AG04449 (cell line): Measurements from ENCODE around the gene WTAP.
"Not testable (repeated sequence)": the region's sequence is repeated elsewhere in the genome, so short reads cannot be mapped to it uniquely, and the experiment has no call there.

Experiments
- CTCF ChIA-PET: fragments of 350-600 bp; formaldehyde crosslinking; extraction: SDS; loops from one replicate; lab custom pipeline; 2021; ENCODE audit warnings: antibody characterized with exemption; lab: Yijun Ruan, JAX
- POLR2A ChIA-PET: fragments of 400-600, 350-600 bp; formaldehyde crosslinking; extraction: SDS; loops from one replicate; lab custom pipeline; 2020; ENCODE audit warnings: antibody characterized with exemption, inconsistent platforms; lab: Yijun Ruan, JAX
- DNase-seq: peaks from one replicate; pipeline ENCODE4 v3.0.0-alpha.2; 2010; ENCODE audit warnings: low read depth, low spot score
- H3K4me3 ChIP-seq: 2 replicates; pipeline ENCODE4 v1.5.1; 2011; ENCODE audit warnings: low read depth, mild to moderate bottlenecking, control low read depth, low read length
- TF ChIP-seq, protein P1 (sequence below): IDR thresholded peaks from one replicate; pipeline ENCODE4 v1.5.1; 2011; ENCODE audit warnings: mild to moderate bottlenecking, moderate library complexity, low read length, control low read depth, inconsistent platforms; ENCODE audit not compliant: insufficient read depth; ENCODE audit errors: missing control alignments

Gene WTAP

DNA sequence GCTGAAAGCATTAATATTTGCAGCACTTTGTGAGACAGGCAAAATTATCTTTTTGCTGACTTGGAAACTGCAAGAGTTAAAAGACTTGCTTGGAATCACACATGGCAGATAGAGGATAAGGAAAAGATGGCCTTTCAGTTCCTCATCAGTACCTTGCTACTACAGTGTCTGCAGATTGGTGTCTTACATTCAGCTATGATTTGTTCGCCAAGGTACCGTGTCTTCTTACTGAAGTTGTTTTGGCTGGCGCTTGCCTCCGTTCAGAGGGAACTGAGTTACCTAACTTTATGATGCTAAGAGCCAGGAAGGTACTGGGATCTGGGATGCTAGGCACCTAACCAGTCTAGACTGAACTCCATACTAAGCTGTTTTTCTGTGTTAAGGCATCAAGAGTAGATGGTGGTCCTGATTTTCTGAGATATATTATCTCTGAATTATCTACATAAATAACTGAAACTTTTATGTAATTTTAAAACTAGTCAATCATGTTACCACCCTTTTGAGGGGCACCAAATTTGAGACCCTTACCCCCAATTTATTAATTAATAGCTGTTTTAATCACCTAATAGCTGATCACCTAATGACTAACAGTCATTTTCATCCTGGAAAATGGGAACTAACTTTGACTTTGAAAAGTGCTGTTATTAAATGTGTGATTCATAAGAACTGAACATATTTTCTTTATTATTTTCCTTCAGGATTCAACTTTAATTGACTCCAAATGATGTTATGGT, 2.5 kb downstream of the WTAP start:
- POLR2A ChIA-PET = interaction anchor here (1.2 kb wide), 1 partner anchor 60 kb away, joined by 5 read pairs; the partner anchor contains the start of gene TCP1
- TF ChIP-seq, protein P1, sequence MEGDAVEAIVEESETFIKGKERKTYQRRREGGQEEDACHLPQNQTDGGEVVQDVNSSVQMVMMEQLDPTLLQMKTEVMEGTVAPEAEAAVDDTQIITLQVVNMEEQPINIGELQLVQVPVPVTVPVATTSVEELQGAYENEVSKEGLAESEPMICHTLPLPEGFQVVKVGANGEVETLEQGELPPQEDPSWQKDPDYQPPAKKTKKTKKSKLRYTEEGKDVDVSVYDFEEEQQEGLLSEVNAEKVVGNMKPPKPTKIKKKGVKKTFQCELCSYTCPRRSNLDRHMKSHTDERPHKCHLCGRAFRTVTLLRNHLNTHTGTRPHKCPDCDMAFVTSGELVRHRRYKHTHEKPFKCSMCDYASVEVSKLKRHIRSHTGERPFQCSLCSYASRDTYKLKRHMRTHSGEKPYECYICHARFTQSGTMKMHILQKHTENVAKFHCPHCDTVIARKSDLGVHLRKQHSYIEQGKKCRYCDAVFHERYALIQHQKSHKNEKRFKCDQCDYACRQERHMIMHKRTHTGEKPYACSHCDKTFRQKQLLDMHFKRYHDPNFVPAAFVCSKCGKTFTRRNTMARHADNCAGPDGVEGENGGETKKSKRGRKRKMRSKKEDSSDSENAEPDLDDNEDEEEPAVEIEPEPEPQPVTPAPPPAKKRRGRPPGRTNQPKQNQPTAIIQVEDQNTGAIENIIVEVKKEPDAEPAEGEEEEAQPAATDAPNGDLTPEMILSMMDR = no peak
- peak overlapping the region; percentile 38 for H3K4me3 ChIP-seq
- CTCF ChIA-PET = interaction anchor here (1.0 to 3.0 kb wide), 5 partner anchors 8 to 41 kb away, joined by 4 to 13 read pairs (median 11); no protein-coding TSS in a partner anchor
- no peak for DNase-seq

DNA sequence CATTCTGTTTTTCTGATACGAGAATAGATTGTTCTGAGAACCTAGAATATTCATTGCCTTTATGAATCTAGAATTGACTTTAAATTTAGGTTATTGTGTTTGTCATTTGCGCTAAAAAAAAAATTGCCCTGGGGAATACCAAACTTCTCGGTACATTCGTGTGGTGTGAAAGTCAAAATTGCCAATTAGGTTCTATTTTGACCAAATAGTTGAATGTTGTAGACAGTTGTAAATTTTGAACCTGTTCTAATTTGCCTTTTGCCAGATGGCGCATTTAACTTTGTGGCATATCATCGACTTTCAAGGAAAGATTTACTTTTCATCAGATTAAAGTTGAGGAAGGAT, 3.0 kb downstream of the WTAP start:
- TF ChIP-seq, protein P1 = no peak
- no peak overlapping the region for H3K4me3 ChIP-seq
- CTCF ChIA-PET = interaction anchor here (2.3 to 3.0 kb wide), 2 partner anchors 10 to 39 kb away, joined by 11 to 13 read pairs; no protein-coding TSS in a partner anchor
- DNase-seq = no peak
- POLR2A ChIA-PET = no interaction called here

GRCh38 chr6:159732550-159732949, 5.2 kb downstream of the WTAP start:
- ChIA-PET POLR2A (interaction anchor here (1.2 kb wide), 1 partner anchor 57 kb away, joined by 3 read pairs; no protein-coding TSS in a partner anchor), CTCF (interaction anchor here (0.7 to 2.0 kb wide), 2 partner anchors 12 to 41 kb away, joined by 3 to 8 read pairs; no protein-coding TSS in a partner anchor)
- not testable (repeated sequence) for DNase-seq, H3K4me3 ChIP-seq

DNA sequence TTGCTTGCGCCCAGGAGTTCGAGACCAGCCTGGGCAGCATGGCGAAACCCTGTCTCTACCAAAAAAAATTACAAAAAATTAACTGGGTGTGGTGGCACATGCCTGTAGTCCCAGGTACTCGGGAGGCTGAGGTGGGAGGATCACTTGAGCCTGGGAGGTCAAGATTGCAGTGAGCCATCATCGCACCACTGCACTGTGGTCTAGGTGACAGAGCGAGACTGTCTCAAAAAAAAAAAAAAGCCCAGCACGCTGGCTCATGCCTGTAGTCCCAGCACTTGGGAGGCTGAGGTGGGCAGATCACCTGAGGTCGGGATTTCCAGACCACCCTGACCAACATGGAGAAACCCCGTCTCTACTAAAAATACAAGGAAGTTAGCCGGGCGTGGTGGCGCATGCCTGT, 6.1 kb downstream of the WTAP start:
- H3K4me3 ChIP-seq, DNase-seq, POLR2A ChIA-PET: not testable (repeated sequence)
- CTCF ChIA-PET = interaction anchor here (1.8 to 2.0 kb wide), 2 partner anchors 13 to 42 kb away, joined by 6 to 8 read pairs; no protein-coding TSS in a partner anchor

GRCh38 chr6:159736908-159737307, 9.6 kb downstream of the WTAP start:
- POLR2A ChIA-PET = no interaction called here
- no peak for DNase-seq
- TF ChIP-seq, protein P1 = no peak
- H3K4me3 ChIP-seq = no peak overlapping the region
- CTCF ChIA-PET = interaction anchor here (1.8 kb wide), 1 partner anchor 8 kb away, joined by 12 read pairs; no protein-coding TSS in a partner anchor

DNA sequence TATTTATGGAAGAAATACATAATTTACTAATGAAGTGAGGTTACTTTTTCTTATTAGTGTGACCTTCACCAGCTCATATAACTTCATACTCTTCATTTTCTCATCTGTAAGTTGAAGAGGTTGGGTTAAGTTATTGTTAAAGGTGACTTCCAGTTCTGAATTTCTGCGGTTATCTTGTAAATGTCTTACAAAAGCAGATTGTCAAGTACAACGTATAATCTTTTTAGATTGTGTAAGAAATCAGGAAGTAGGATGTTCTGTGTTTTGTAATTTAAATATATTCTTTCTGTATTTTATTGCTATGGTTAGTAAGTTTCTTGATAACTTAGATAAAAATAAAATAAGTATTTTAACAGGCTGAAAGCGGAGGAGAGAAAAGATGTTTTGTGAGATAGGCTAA, 12.0 kb downstream of the WTAP start:
- DNase-seq = no peak
- POLR2A ChIA-PET = no interaction called here
- no peak overlapping the region for H3K4me3 ChIP-seq
- CTCF ChIA-PET = interaction anchor here (0.6 to 1.0 kb wide), 2 partner anchors 10 to 19 kb away, joined by 3 to 4 read pairs; no protein-coding TSS in a partner anchor
- TF ChIP-seq, protein P1 = no peak

GRCh38 chr6:159742165-159742564, 14.9 kb downstream of the WTAP start:
- TF ChIP-seq, protein P1 = no peak
- CTCF ChIA-PET = no interaction called here
- DNase-seq = no peak
- POLR2A ChIA-PET = no interaction called here
- no peak overlapping the region for H3K4me3 ChIP-seq
